SK-N-SH treated with all-trans-retinoic acid at 6 μM for 48 hours (cell line): ENCODE data around the gene MAPK14.

Source experiments
- ATAC-seq: fragments of 200-7000 bp; cut with Tn5 transposase; 3 replicates; pipeline ENCODE4 v1.9.1; 2020; ENCODE audit warnings: mild to moderate bottlenecking, moderate library complexity
- BACH2 ChIP-seq: fragments of 250-450 bp; sonication (Bioruptor Pico); IDR thresholded peaks from 2 replicates; pipeline ENCODE4 v1.9.0; 2021; ENCODE audit warnings: mild to moderate bottlenecking, borderline replicate concordance
- CSDC2 ChIP-seq: fragments of 250-450 bp; sonication (Bioruptor Pico); IDR thresholded peaks from 2 replicates; pipeline ENCODE4 v1.5.0; 2020; ENCODE audit warnings: mild to moderate bottlenecking, moderate library complexity
- ESRRG ChIP-seq: fragments of 250-450 bp; sonication (Bioruptor Pico); IDR thresholded peaks from 2 replicates; pipeline ENCODE4 v1.6.1; 2021; ENCODE audit warnings: mild to moderate bottlenecking
- ISL1 ChIP-seq: fragments of 250-450 bp; sonication (Bioruptor Pico); IDR thresholded peaks from 2 replicates; pipeline ENCODE4 v2.1.2; 2022; ENCODE audit warnings: mild to moderate bottlenecking, moderate library complexity
- OSR1 ChIP-seq: fragments of 250-450 bp; sonication (Bioruptor Pico); IDR thresholded peaks from 2 replicates; pipeline ENCODE4 v1.8.0; 2022; ENCODE audit warnings: moderate library complexity, mild to moderate bottlenecking, inconsistent platforms
- RARB ChIP-seq: fragments of 250-450 bp; sonication (Bioruptor Pico); IDR thresholded peaks from 2 replicates; pipeline ENCODE4 v1.8.0; 2021; ENCODE audit warnings: mild to moderate bottlenecking, moderate library complexity
- SNAI2 ChIP-seq: fragments of 250-450 bp; sonication (Bioruptor Pico); IDR thresholded peaks from 2 replicates; pipeline ENCODE4 v1.5.0; 2020; ENCODE audit warnings: mild to moderate bottlenecking, moderate library complexity
- TCF4 ChIP-seq: fragments of 250-450 bp; sonication (Bioruptor Pico); IDR thresholded peaks from 2 replicates; pipeline ENCODE4 v1.8.0; 2021; ENCODE audit warnings: mild to moderate bottlenecking, moderate library complexity, borderline replicate concordance
- TOX ChIP-seq: fragments of 250-450 bp; sonication (Bioruptor Pico); IDR thresholded peaks from 2 replicates; pipeline ENCODE4 v1.8.0; 2021; ENCODE audit warnings: mild to moderate bottlenecking, moderate library complexity, borderline replicate concordance
- ZC3H10 ChIP-seq: fragments of 250-450 bp; sonication (Bioruptor Pico); IDR thresholded peaks from 2 replicates; pipeline ENCODE4 v1.5.1; 2021; ENCODE audit warnings: mild to moderate bottlenecking, moderate library complexity
- ZFP3 ChIP-seq: fragments of 250-450 bp; sonication (Bioruptor Pico); IDR thresholded peaks from 2 replicates; pipeline ENCODE4 v1.5.0; 2020; ENCODE audit warnings: mild to moderate bottlenecking, moderate library complexity
- ZFP30 ChIP-seq: fragments of 450-650 bp; formaldehyde crosslinking; IDR thresholded peaks from 2 replicates; pipeline ENCODE4 v1.5.0; 2022; ENCODE audit warnings: mild to moderate bottlenecking, moderate library complexity
- ZNF565 ChIP-seq: fragments of 450-650 bp; formaldehyde crosslinking; conservative IDR thresholded peaks from 2 replicates; pipeline ENCODE4 v1.5.0; 2020; ENCODE audit warnings: low read depth, mild to moderate bottlenecking, moderate library complexity
- ZNF70 ChIP-seq: fragments of 450-650 bp; formaldehyde crosslinking; IDR thresholded peaks from 2 replicates; pipeline ENCODE4 v1.5.0; 2020; ENCODE audit warnings: mild to moderate bottlenecking, moderate library complexity
- ZNF8 ChIP-seq: fragments of 450-650 bp; formaldehyde crosslinking; IDR thresholded peaks from 2 replicates; pipeline ENCODE4 v1.5.0; 2020; ENCODE audit warnings: mild to moderate bottlenecking, moderate library complexity
- TF ChIP-seq, protein P1 (sequence below): fragments of 250-450 bp; sonication (Bioruptor Pico); IDR thresholded peaks from 2 replicates; pipeline ENCODE4 v1.5.1; 2020; ENCODE audit warnings: low read depth, mild to moderate bottlenecking, moderate library complexity
- TF ChIP-seq, protein P2 (sequence below): fragments of 250-450 bp; sonication (Bioruptor Pico); IDR thresholded peaks from 2 replicates; pipeline ENCODE4 v1.8.0; 2021; ENCODE audit warnings: low read depth, mild to moderate bottlenecking, moderate library complexity, borderline replicate concordance
- TF ChIP-seq, protein P3 (sequence below): fragments of 250-450 bp; sonication (Bioruptor Pico); IDR thresholded peaks from 2 replicates; pipeline ENCODE4 v1.5.0; 2020; ENCODE audit warnings: mild to moderate bottlenecking, moderate library complexity
- TF ChIP-seq, protein P4 (sequence below): fragments of 250-450 bp; sonication (Bioruptor Pico); IDR thresholded peaks from 2 replicates; pipeline ENCODE4 v1.5.1; 2021; ENCODE audit warnings: mild to moderate bottlenecking, moderate library complexity
- TF ChIP-seq, protein P5 (sequence below): fragments of 250-450 bp; sonication (Bioruptor Pico); IDR thresholded peaks from 2 replicates; pipeline ENCODE4 v1.8.0; 2020; ENCODE audit warnings: mild to moderate bottlenecking, moderate library complexity, borderline replicate concordance

MAPK14 gene

DNA sequence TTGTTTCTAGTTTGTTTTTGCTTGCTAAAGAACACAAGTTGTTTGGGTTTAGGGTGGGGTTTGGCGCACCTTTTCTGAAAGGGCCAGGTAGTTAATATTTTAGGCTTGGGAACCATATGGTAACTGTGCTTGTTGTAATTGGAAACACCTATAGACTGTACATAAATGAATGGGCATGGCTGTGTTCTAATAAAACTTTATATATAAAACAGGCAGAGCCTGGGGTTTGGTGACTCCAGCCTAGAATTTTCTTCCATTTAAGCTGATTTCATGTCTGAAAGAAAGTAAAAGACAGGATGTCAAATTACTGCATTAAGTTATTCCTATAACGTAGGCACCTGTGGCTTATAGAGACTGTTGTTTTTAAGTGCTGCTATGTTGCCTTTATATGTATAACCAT, 66.6 kb downstream of the MAPK14 start:
- no peak for ATAC-seq
- no peak for TF ChIP-seq ZFP30
- TF ChIP-seq, protein P1, sequence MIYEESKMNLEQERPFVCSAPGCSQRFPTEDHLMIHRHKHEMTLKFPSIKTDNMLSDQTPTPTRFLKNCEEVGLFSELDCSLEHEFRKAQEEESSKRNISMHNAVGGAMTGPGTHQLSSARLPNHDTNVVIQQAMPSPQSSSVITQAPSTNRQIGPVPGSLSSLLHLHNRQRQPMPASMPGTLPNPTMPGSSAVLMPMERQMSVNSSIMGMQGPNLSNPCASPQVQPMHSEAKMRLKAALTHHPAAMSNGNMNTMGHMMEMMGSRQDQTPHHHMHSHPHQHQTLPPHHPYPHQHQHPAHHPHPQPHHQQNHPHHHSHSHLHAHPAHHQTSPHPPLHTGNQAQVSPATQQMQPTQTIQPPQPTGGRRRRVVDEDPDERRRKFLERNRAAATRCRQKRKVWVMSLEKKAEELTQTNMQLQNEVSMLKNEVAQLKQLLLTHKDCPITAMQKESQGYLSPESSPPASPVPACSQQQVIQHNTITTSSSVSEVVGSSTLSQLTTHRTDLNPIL: no peak
- no peak for TF ChIP-seq ISL1 (CRISPR knock-in tag)

DNA sequence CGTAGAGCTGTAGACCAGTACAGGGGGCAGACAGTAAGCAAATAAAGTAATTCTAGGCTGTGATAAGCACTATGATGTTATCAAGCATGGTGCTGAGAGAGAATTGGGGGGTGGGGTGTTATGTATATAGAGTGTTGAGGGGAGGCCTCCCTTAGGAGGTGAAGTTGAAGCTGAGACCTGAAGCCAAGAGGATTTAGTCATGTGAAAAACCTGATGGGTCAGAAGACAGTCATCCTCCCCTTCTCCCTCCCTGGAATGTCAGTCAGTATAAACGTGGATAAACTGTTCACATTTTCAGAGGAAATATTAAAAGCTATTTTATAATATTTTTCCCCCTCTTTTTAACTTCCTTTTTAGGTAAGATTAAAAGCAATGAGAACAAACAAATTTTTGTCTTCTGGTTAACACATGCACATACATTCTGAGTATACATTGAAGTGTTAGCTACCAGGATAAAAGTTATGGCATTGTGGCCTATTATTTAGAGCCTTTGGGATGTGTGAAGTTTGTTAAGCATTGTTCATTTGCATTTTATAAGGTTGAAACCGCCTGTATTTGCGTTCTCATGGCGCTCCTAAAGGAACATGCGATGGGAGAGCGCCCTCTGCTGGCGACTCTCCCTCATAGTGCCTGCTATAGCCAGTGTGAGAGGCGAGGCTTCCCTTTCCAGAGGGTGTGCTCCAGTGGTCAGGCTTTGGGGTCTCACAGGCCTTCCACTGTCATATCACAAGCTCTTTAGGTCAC, 67.3 kb downstream of the MAPK14 start:
- peak; percentile 98 for ATAC-seq
- no peak for TF ChIP-seq TOX (CRISPR knock-in tag)
- TF ChIP-seq, protein P2, sequence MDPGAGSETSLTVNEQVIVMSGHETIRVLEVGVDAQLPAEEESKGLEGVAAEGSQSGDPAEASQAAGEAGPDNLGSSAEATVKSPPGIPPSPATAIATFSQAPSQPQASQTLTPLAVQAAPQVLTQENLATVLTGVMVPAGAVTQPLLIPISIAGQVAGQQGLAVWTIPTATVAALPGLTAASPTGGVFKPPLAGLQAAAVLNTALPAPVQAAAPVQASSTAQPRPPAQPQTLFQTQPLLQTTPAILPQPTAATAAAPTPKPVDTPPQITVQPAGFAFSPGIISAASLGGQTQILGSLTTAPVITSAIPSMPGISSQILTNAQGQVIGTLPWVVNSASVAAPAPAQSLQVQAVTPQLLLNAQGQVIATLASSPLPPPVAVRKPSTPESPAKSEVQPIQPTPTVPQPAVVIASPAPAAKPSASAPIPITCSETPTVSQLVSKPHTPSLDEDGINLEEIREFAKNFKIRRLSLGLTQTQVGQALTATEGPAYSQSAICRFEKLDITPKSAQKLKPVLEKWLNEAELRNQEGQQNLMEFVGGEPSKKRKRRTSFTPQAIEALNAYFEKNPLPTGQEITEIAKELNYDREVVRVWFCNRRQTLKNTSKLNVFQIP (CRISPR knock-in tag): no peak
- TF ChIP-seq, protein P1: no peak
- TF ChIP-seq RARB (CRISPR knock-in tag): no peak
- no peak for TF ChIP-seq ZNF70
- no peak for TF ChIP-seq ISL1 (CRISPR knock-in tag)
- no peak for TF ChIP-seq SNAI2 (CRISPR knock-in tag)
- TF ChIP-seq ESRRG (CRISPR knock-in tag): no peak
- TF ChIP-seq, protein P3, sequence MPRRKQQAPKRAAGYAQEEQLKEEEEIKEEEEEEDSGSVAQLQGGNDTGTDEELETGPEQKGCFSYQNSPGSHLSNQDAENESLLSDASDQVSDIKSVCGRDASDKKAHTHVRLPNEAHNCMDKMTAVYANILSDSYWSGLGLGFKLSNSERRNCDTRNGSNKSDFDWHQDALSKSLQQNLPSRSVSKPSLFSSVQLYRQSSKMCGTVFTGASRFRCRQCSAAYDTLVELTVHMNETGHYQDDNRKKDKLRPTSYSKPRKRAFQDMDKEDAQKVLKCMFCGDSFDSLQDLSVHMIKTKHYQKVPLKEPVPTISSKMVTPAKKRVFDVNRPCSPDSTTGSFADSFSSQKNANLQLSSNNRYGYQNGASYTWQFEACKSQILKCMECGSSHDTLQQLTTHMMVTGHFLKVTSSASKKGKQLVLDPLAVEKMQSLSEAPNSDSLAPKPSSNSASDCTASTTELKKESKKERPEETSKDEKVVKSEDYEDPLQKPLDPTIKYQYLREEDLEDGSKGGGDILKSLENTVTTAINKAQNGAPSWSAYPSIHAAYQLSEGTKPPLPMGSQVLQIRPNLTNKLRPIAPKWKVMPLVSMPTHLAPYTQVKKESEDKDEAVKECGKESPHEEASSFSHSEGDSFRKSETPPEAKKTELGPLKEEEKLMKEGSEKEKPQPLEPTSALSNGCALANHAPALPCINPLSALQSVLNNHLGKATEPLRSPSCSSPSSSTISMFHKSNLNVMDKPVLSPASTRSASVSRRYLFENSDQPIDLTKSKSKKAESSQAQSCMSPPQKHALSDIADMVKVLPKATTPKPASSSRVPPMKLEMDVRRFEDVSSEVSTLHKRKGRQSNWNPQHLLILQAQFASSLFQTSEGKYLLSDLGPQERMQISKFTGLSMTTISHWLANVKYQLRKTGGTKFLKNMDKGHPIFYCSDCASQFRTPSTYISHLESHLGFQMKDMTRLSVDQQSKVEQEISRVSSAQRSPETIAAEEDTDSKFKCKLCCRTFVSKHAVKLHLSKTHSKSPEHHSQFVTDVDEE (CRISPR knock-in tag): no peak
- no peak for TF ChIP-seq TCF4 (CRISPR knock-in tag)
- no peak for TF ChIP-seq CSDC2

DNA sequence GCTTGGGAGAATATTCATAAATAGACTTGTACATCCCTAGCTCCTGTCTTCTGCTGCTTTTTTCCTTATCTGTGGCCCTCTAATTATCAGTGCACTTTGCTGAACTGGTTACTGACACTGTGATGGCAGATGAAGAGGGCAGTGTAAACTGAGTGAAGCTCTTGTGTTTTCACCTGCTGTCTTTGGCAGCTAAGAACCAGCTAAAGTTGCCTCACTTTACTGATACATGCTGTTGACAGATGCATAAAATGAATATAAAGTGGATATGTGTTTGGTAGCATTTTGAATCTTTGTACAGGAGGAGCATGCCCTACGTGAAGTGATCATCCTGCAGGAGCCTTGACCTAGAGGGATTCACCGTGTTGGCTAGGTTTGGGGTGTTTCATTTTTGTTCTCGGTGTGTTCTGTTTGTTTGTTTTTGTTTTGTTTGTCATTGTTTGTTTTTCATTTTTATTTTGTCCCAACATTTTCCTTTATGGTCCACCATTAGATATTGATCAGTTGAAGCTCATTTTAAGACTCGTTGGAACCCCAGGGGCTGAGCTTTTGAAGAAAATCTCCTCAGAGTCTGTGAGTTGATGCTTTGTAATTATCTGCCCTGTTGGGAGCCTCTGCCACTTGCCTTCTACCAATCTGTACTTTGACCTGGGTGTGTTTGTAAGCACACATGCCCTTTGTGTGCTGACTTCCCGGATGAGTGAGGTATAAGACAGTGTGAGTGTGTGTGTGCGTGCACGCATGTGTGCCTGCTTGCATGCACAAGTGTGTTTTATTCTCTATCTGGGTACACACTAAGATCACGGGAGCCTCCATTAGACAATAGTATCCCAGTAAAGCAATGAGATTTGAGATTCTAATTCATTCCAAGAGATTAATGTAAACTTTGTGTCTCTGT, 68.1 kb downstream of the MAPK14 start:
- ATAC-seq: peak; percentile 41
- TF ChIP-seq RARB (CRISPR knock-in tag): no peak
- no peak for TF ChIP-seq OSR1 (CRISPR knock-in tag)
- TF ChIP-seq ESRRG (CRISPR knock-in tag): no peak
- TF ChIP-seq ZNF70: no peak
- no peak for TF ChIP-seq ISL1 (CRISPR knock-in tag)
- no peak for TF ChIP-seq ZNF8 (CRISPR knock-in tag)
- TF ChIP-seq, protein P4, sequence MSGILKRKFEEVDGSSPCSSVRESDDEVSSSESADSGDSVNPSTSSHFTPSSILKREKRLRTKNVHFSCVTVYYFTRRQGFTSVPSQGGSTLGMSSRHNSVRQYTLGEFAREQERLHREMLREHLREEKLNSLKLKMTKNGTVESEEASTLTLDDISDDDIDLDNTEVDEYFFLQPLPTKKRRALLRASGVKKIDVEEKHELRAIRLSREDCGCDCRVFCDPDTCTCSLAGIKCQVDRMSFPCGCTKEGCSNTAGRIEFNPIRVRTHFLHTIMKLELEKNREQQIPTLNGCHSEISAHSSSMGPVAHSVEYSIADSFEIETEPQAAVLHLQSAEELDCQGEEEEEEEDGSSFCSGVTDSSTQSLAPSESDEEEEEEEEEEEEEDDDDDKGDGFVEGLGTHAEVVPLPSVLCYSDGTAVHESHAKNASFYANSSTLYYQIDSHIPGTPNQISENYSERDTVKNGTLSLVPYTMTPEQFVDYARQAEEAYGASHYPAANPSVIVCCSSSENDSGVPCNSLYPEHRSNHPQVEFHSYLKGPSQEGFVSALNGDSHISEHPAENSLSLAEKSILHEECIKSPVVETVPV (CRISPR knock-in tag): no peak
- TF ChIP-seq BACH2 (CRISPR knock-in tag): no peak
- TF ChIP-seq, protein P3 (CRISPR knock-in tag): no peak
- TF ChIP-seq, protein P5, sequence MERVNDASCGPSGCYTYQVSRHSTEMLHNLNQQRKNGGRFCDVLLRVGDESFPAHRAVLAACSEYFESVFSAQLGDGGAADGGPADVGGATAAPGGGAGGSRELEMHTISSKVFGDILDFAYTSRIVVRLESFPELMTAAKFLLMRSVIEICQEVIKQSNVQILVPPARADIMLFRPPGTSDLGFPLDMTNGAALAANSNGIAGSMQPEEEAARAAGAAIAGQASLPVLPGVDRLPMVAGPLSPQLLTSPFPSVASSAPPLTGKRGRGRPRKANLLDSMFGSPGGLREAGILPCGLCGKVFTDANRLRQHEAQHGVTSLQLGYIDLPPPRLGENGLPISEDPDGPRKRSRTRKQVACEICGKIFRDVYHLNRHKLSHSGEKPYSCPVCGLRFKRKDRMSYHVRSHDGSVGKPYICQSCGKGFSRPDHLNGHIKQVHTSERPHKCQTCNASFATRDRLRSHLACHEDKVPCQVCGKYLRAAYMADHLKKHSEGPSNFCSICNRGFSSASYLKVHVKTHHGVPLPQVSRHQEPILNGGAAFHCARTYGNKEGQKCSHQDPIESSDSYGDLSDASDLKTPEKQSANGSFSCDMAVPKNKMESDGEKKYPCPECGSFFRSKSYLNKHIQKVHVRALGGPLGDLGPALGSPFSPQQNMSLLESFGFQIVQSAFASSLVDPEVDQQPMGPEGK: no peak
- TF ChIP-seq ZFP30: no peak
- no peak for TF ChIP-seq ZFP3
- TF ChIP-seq, protein P1: no peak
- TF ChIP-seq ZNF565: no peak
- TF ChIP-seq TCF4 (CRISPR knock-in tag): no peak
- no peak for TF ChIP-seq SNAI2 (CRISPR knock-in tag)
- TF ChIP-seq ZC3H10 (CRISPR knock-in tag): no peak
- no peak for TF ChIP-seq TOX (CRISPR knock-in tag)
